ENCODE data around the gene RHOXF1.

DNA sequence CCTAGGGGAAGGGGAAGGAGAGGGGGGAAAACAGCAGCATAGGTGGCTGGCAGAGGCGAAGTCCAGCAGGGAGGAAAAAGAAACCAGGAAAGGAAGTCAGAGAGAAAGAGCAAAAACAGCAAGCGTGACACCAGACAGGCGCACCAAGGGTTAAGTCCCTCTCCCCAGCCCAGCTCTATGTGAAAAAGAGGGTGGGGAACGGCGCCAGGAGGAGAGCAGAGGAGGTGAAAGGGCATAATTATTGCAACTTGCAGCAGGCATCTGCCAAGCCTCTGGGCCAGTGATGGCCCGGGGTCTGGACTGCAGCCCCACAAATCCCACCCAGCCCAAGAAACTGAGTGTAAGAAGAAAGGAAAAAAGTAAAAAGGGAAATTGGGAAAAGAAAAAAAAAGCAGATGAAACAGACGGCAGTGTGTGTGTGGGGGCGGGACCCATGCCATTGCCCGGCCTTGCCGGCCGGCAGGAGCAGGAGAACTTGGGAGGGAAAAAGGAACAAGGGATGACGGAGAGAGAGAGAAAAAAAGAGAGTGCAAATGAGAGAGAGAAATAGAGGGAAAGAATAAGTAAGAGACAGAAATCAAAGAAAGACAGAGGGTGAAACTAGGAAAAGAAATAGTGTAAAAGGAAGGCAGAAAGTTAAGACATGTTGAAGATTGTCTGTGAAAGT, 28.6 kb upstream of the RHOXF1 start:
- TF ChIP-seq, protein P1, sequence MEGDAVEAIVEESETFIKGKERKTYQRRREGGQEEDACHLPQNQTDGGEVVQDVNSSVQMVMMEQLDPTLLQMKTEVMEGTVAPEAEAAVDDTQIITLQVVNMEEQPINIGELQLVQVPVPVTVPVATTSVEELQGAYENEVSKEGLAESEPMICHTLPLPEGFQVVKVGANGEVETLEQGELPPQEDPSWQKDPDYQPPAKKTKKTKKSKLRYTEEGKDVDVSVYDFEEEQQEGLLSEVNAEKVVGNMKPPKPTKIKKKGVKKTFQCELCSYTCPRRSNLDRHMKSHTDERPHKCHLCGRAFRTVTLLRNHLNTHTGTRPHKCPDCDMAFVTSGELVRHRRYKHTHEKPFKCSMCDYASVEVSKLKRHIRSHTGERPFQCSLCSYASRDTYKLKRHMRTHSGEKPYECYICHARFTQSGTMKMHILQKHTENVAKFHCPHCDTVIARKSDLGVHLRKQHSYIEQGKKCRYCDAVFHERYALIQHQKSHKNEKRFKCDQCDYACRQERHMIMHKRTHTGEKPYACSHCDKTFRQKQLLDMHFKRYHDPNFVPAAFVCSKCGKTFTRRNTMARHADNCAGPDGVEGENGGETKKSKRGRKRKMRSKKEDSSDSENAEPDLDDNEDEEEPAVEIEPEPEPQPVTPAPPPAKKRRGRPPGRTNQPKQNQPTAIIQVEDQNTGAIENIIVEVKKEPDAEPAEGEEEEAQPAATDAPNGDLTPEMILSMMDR (IDR thresholded peaks at IDR 0.05) = no peak
- TF ChIP-seq POLR2A (IDR thresholded peaks at IDR 0.05) (no peak), POLR2AphosphoS5 (IDR thresholded peaks at IDR 0.05) (no peak)
